ENCODE results near the gene NANOG.
"Not testable (repeated sequence)": the region's sequence is repeated elsewhere in the genome, so short reads cannot be mapped to it uniquely, and the experiment has no call there.

NANOG gene

DNA sequence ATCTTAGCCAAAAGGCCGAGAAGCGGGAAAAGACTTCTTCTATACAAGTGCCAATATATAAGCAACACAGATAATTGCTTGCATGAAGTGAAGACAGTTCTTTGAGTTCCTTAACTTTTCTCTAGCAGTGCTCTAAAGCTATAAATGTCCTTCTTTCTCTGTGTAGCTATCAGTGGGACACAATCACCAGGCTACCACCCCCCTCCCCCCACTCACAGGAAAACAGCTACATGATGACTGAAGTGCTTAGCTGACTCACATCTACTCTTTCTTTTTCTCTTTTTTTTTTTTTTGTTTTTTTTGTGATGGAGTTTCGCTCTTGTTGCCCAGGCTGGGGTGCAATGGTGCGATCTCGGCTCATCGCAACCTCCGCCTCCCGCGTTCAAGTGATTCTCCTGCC, 53.2 kb downstream of the NANOG start:
- not testable (repeated sequence) for H3K4me1 ChIP-seq (ENCODE audit: insufficient read depth, low read length, poor library complexity, severe bottlenecking); H3K9me3 ChIP-seq (ENCODE audit: insufficient read depth, low read depth, low read length); H3K27me3 ChIP-seq (ENCODE audit: insufficient read depth, low read length, poor library complexity, severe bottlenecking)

DNA sequence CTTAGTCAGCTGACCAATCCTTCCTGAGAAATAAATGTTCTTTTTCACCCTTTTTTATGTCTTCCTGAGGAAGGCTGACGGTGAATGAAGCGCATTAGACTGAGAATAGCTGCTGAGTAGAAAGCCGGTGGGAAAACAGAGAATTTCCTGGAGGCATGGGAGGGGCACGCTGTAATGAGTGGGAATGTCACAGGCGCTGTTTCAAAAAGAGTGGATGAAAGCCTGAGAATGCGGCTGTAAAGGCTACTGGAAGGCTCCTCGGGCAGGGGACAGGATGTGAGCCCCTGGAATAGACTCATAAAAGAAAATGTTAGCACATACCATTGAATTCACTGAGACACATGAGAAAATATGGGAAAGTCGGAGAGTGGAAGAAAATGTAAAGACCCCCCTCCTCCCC, 53.9 kb downstream of the NANOG start:
- not testable (repeated sequence) for H3K4me3 ChIP-seq (ENCODE audit: low read length, poor library complexity, severe bottlenecking); H3K27me3 ChIP-seq (ENCODE audit: insufficient read depth, low read length, poor library complexity, severe bottlenecking); H3F3A ChIP-seq (ENCODE audit: low read depth); H2AFZ ChIP-seq (ENCODE audit: low read length); H3K9ac ChIP-seq (ENCODE audit: low read depth, low read length, poor library complexity, severe bottlenecking); H3K36me3 ChIP-seq (ENCODE audit: insufficient read depth, low read length); H3K79me2 ChIP-seq (ENCODE audit: insufficient read depth, low read length); H3K9me2 ChIP-seq (replicated peaks; ENCODE audit: low read depth, low read length); H3K4me2 ChIP-seq (ENCODE audit: low read depth, low read length, poor library complexity, severe bottlenecking); H4K20me1 ChIP-seq (ENCODE audit: insufficient read depth, low read length, poor library complexity, severe bottlenecking); H3K4me1 ChIP-seq (ENCODE audit: insufficient read depth, low read length, poor library complexity, severe bottlenecking); H3K9me3 ChIP-seq (ENCODE audit: insufficient read depth, low read depth, low read length)

More for the DNA sequence above, 53.2 kb downstream of the NANOG start:
- not testable (repeated sequence) for H3F3A ChIP-seq (ENCODE audit: low read depth); H2AFZ ChIP-seq (ENCODE audit: low read length); H3K36me3 ChIP-seq (ENCODE audit: insufficient read depth, low read length); H3K4me3 ChIP-seq (ENCODE audit: low read length, poor library complexity, severe bottlenecking); H3K9me2 ChIP-seq (replicated peaks; ENCODE audit: low read depth, low read length); H3K4me2 ChIP-seq (ENCODE audit: low read depth, low read length, poor library complexity, severe bottlenecking); H3K79me2 ChIP-seq (ENCODE audit: insufficient read depth, low read length); H4K20me1 ChIP-seq (ENCODE audit: insufficient read depth, low read length, poor library complexity, severe bottlenecking); H3K9ac ChIP-seq (ENCODE audit: low read depth, low read length, poor library complexity, severe bottlenecking)

DNA sequence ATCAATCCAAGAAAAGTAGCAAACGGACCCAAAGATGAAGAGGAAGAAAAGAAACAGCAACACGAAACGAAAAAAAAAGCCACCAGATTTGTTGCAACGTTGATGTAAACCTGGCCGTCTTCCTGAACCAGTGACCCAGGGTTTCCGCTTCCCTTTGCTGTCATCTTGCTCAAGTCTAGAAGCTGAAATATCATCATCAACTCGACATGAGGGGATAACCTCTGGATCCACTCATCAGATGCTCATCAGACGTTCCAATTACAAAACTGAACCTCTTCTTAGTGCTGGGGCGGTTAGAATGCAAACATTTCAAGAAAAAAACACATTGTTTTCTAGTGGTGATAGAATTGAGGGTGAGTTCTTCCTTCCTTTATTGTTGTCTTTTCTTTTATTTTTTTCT, 54.4 kb downstream of the NANOG start:
- not testable (repeated sequence) for H3K9me3 ChIP-seq (ENCODE audit: insufficient read depth, low read depth, low read length); H4K20me1 ChIP-seq (ENCODE audit: insufficient read depth, low read length, poor library complexity, severe bottlenecking); H3F3A ChIP-seq (ENCODE audit: low read depth); H3K4me1 ChIP-seq (ENCODE audit: insufficient read depth, low read length, poor library complexity, severe bottlenecking); H3K9ac ChIP-seq (ENCODE audit: low read depth, low read length, poor library complexity, severe bottlenecking); H2AFZ ChIP-seq (ENCODE audit: low read length); H3K36me3 ChIP-seq (ENCODE audit: insufficient read depth, low read length); H3K27me3 ChIP-seq (ENCODE audit: insufficient read depth, low read length, poor library complexity, severe bottlenecking); H3K79me2 ChIP-seq (ENCODE audit: insufficient read depth, low read length); H3K9me2 ChIP-seq (replicated peaks; ENCODE audit: low read depth, low read length); H3K4me2 ChIP-seq (ENCODE audit: low read depth, low read length, poor library complexity, severe bottlenecking); H3K4me3 ChIP-seq (ENCODE audit: low read length, poor library complexity, severe bottlenecking)

DNA sequence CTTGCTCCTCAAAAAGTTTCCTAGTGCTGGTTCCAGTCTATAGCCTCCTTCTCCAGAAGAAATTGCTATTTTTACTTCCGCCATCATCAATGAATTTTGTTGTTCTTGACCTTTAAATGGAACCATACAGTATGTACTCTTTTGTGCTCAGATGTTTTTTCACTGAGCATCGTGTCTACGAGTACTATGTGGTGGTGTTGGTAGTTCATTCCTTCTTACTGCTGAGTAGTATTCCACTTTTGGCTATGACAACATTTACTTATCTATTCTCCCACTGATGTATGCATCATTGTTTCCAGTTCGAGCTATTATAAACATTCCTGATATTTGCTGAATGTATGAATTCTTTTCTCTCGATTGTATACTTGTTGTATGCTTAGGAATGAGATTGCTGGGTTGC, 54.9 kb downstream of the NANOG start:
- Histone ChIP-seq H3K79me2 (ENCODE audit: insufficient read depth, low read length) (no peaks in the 10 kb centered on the region), H3K4me2 (ENCODE audit: low read depth, low read length, poor library complexity, severe bottlenecking) (no peak overlapping the region), H3K4me3 (ENCODE audit: low read length, poor library complexity, severe bottlenecking) (no peak overlapping the region), H3K9ac (ENCODE audit: low read depth, low read length, poor library complexity, severe bottlenecking) (no peak overlapping the region), H3K9me2 (replicated peaks; ENCODE audit: low read depth, low read length) (no peaks in the 10 kb centered on the region), H4K20me1 (ENCODE audit: insufficient read depth, low read length, poor library complexity, severe bottlenecking) (no peaks in the 10 kb centered on the region), H3K9me3 (ENCODE audit: insufficient read depth, low read depth, low read length) (no peaks in the 10 kb centered on the region), H3K36me3 (ENCODE audit: insufficient read depth, low read length) (no peaks in the 10 kb centered on the region), H3K27me3 (ENCODE audit: insufficient read depth, low read length, poor library complexity, severe bottlenecking) (no peaks in the 10 kb centered on the region), H2AFZ (ENCODE audit: low read length) (no peak overlapping the region), H3F3A (ENCODE audit: low read depth) (no peaks in the 10 kb centered on the region), H3K4me1 (ENCODE audit: insufficient read depth, low read length, poor library complexity, severe bottlenecking) (no peaks in the 10 kb centered on the region)
- no peak for TF ChIP-seq EZH2phosphoT487 (IDR thresholded peaks at IDR 0.05; ENCODE audit: borderline replicate concordance)
- TF ChIP-seq, protein P1, sequence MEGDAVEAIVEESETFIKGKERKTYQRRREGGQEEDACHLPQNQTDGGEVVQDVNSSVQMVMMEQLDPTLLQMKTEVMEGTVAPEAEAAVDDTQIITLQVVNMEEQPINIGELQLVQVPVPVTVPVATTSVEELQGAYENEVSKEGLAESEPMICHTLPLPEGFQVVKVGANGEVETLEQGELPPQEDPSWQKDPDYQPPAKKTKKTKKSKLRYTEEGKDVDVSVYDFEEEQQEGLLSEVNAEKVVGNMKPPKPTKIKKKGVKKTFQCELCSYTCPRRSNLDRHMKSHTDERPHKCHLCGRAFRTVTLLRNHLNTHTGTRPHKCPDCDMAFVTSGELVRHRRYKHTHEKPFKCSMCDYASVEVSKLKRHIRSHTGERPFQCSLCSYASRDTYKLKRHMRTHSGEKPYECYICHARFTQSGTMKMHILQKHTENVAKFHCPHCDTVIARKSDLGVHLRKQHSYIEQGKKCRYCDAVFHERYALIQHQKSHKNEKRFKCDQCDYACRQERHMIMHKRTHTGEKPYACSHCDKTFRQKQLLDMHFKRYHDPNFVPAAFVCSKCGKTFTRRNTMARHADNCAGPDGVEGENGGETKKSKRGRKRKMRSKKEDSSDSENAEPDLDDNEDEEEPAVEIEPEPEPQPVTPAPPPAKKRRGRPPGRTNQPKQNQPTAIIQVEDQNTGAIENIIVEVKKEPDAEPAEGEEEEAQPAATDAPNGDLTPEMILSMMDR (conservative IDR thresholded peaks at IDR 0.05; ENCODE audit: low read length) = no peak

DNA sequence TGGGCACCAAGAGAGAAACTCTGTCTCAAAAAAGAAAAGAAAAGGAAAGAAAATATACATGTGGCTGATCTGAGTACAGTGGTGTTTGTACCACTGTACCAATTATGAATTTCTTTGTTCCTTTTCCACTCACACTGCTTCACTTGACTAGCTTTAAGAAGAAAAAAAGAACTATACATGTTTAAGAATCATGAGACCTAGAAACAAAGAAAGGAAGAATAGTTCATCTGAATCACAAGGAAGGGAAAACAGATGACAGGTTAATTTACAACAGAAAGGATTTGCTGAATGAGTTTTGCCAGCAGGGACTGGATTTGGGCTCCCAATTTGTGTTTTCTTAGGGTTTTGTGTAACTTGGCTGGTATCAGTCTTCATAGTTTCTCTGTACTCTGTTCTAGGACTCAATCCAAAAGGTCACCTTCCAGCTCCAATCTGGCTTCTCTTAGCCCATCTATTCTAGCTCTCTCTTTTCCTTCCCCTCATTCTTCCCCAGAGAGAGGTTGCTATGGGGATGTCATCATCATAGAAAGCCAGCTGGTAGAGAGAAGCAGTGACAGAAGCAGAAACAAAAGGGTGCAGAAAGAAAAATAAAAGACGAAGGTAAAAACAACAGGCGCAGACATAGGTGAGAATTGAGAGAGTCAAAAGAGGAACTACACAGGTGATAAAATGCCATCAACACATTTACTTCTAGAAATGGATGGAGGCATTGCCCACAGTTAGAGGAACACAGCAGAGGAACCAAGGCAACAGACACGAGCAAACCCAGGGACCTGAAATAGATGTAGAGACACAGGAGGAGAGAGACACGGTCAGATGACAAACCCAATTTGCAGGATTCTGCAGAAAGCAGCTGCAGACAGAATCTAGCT, 58.3 kb downstream of the NANOG start:
- not testable (repeated sequence) for H3F3A ChIP-seq (ENCODE audit: low read depth); H3K9me2 ChIP-seq (replicated peaks; ENCODE audit: low read depth, low read length); H2AFZ ChIP-seq (ENCODE audit: low read length); H3K4me3 ChIP-seq (ENCODE audit: low read length, poor library complexity, severe bottlenecking); H3K4me1 ChIP-seq (ENCODE audit: insufficient read depth, low read length, poor library complexity, severe bottlenecking); H3K4me2 ChIP-seq (ENCODE audit: low read depth, low read length, poor library complexity, severe bottlenecking); H3K9me3 ChIP-seq (ENCODE audit: insufficient read depth, low read depth, low read length); H3K27me3 ChIP-seq (ENCODE audit: insufficient read depth, low read length, poor library complexity, severe bottlenecking); H4K20me1 ChIP-seq (ENCODE audit: insufficient read depth, low read length, poor library complexity, severe bottlenecking); H3K79me2 ChIP-seq (ENCODE audit: insufficient read depth, low read length); H3K9ac ChIP-seq (ENCODE audit: low read depth, low read length, poor library complexity, severe bottlenecking); H3K36me3 ChIP-seq (ENCODE audit: insufficient read depth, low read length)

DNA sequence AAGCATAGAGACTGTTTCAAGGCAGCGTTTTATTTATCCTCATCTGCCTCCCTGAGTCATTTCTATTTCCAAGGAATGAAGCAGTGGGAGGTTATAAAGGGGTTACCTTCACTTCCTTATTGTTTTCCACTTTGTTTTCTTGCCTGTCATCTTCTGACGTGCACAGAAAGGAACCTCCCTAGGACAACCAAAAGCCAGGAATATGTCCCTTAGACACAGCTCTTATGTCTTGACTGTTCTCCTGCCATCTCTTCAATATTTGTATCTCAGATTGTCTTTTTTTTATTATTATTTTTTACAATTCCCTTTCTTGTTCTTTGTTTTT, 58.9 kb downstream of the NANOG start:
- H3K4me2 ChIP-seq (ENCODE audit: low read depth, low read length, poor library complexity, severe bottlenecking); H3K36me3 ChIP-seq (ENCODE audit: insufficient read depth, low read length): not testable (repeated sequence)

More for the DNA sequence above, 58.9 kb downstream of the NANOG start:
- not testable (repeated sequence) for H4K20me1 ChIP-seq (ENCODE audit: insufficient read depth, low read length, poor library complexity, severe bottlenecking); H3K9me3 ChIP-seq (ENCODE audit: insufficient read depth, low read depth, low read length); H3K27me3 ChIP-seq (ENCODE audit: insufficient read depth, low read length, poor library complexity, severe bottlenecking); H3K9ac ChIP-seq (ENCODE audit: low read depth, low read length, poor library complexity, severe bottlenecking); H2AFZ ChIP-seq (ENCODE audit: low read length); H3K4me1 ChIP-seq (ENCODE audit: insufficient read depth, low read length, poor library complexity, severe bottlenecking); H3K79me2 ChIP-seq (ENCODE audit: insufficient read depth, low read length); H3F3A ChIP-seq (ENCODE audit: low read depth); H3K9me2 ChIP-seq (replicated peaks; ENCODE audit: low read depth, low read length); H3K4me3 ChIP-seq (ENCODE audit: low read length, poor library complexity, severe bottlenecking)

Data from Loucy (cell line).